SK-MEL-5 (cell line): ENCODE measurements around the gene OPA1. TPM values are rescaled to one million over a fixed set of nuclear protein-coding genes. Genes with fewer than 3 reads are reported as not detected.

Source experiments
- DNase-seq: peaks from one replicate; pipeline ENCODE4 v3.0.0-alpha.2; 2016; ENCODE audit warnings: low read depth, low spot score
- in situ Hi-C: cut with HindIII; loops from 2 replicates; pipeline ENCODE4 v1.10.0; 2016; ENCODE audit warnings: low sequenced_read_pairs, high pct_unique_total_duplicates, low pct_unique_long_range_greater_than_20kb
- total RNA-seq: library from RNA; depleted of rRNA; stranded (reverse); fragments of >200 nt; shearing (Covaris generic); gene quantifications from 2 replicates; pipeline ENCODE4 v1.2.3, GENCODE V29; 2014

Gene OPA1
- total RNA-seq, 1 experiment from 2014 or later = 133 TPM

GRCh38 chr3:193621127-193621526 lies 28.1 kb downstream of the OPA1 start:
- no peak for DNase-seq
- in situ Hi-C loops = no loop called here

GRCh38 chr3:193630005-193630404 lies 37.0 kb downstream of the OPA1 start:
- in situ Hi-C loops = no loop called here
- no peak for DNase-seq

- in situ Hi-C loops = no loop called here
- DNase-seq = no peak
Observed at GRCh38 chr3:193637831-193638230, 44.8 kb downstream of the OPA1 start.

- no peak for DNase-seq
- in situ Hi-C loops = no loop called here
Observed at GRCh38 chr3:193638833-193639232, 45.8 kb downstream of the OPA1 start.

GRCh38 chr3:193640165-193640715 lies 47.2 kb downstream of the OPA1 start:
- no peak for DNase-seq
- in situ Hi-C loops = no loop called here

GRCh38 chr3:193640728-193641439 lies 47.9 kb downstream of the OPA1 start:
- in situ Hi-C loops = no loop called here
- DNase-seq = no peak

- DNase-seq = no peak
Observed at GRCh38 chr3:193641440-193641775, 48.4 kb downstream of the OPA1 start.

GRCh38 chr3:193645806-193646205 lies 52.8 kb downstream of the OPA1 start:
- in situ Hi-C loops = no loop called here
- DNase-seq = no peak

More at GRCh38 chr3:193641440-193641775, 48.4 kb downstream of the OPA1 start:
- in situ Hi-C loops = no loop called here

- in situ Hi-C loops = no loop called here
- no peak for DNase-seq
Observed at GRCh38 chr3:193648542-193649076, 55.6 kb downstream of the OPA1 start.

- in situ Hi-C loops = no loop called here
- no peak for DNase-seq
Observed at GRCh38 chr3:193650585-193650984, 57.6 kb downstream of the OPA1 start.

GRCh38 chr3:193655831-193656433 lies 62.9 kb downstream of the OPA1 start:
- no peak for DNase-seq
- in situ Hi-C loops = no loop called here

- in situ Hi-C loops = no loop called here
- no peak for DNase-seq
Observed at GRCh38 chr3:193656445-193656844, 63.4 kb downstream of the OPA1 start.

GRCh38 chr3:193656878-193657282 lies 63.9 kb downstream of the OPA1 start:
- in situ Hi-C loops = no loop called here

GRCh38 chr3:193660171-193660570 lies 67.2 kb downstream of the OPA1 start:
- DNase-seq = no peak
- in situ Hi-C loops = no loop called here

More at GRCh38 chr3:193656878-193657282, 63.9 kb downstream of the OPA1 start:
- no peak for DNase-seq

GRCh38 chr3:193660698-193661411 lies 67.8 kb downstream of the OPA1 start:
- in situ Hi-C loops = no loop called here
- DNase-seq = no peak

- no peak for DNase-seq
- in situ Hi-C loops = no loop called here
Observed at GRCh38 chr3:193662757-193663322, 69.8 kb downstream of the OPA1 start.

- DNase-seq = peak; percentile 48
- in situ Hi-C loops = no loop called here
Observed at GRCh38 chr3:193665370-193665989, 72.5 kb downstream of the OPA1 start.

- in situ Hi-C loops = no loop called here
- peak; percentile 26 for DNase-seq
Observed at GRCh38 chr3:193673845-193674244, 80.8 kb downstream of the OPA1 start.
